ENCODE measurements around the gene XAF1.
"Not testable (repeated sequence)": the region's sequence is repeated elsewhere in the genome, so short reads cannot be mapped to it uniquely, and the experiment has no call there.

XAF1 gene

DNA sequence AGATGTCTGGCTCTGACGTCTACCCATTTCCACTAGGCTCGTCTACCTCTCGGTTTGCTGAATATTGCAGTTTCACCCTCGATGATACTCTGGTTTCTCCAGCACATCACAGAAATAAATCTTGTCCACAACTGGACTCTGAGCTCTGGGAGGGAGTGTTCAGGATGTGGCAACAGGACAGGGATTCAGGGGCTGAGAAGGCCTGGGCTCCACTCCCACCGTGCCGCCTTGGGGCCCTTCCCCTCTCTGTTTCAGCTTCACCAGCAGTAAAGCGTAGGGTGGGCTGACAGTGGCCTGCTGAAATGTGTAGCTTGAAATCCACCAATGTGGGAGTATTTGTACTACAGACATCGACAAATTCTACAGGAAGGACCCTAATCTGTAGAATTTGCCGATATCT lies 55.7 kb downstream of the XAF1 start:
- no peak for DNase-seq

DNA sequence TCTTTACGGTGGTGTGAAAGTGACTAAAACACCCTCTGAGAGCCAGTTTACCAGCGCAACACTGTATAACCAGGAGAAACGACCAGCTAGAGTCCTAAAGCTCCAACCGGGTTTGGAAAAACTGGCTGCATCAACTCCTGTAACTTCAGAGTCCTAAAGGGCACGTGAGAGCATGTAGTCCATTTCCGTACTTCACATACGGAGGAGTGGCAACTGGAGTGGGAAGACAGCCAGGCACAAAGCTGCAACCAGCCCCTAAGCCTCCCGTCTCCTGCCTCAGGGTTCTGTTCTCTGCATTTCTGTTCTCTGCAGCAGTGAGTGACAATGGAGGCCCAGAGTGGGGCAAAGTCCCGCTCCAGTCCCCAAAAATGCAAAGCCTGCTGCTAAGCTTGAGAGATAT lies 56.4 kb downstream of the XAF1 start:
- DNase-seq: no peak

DNA sequence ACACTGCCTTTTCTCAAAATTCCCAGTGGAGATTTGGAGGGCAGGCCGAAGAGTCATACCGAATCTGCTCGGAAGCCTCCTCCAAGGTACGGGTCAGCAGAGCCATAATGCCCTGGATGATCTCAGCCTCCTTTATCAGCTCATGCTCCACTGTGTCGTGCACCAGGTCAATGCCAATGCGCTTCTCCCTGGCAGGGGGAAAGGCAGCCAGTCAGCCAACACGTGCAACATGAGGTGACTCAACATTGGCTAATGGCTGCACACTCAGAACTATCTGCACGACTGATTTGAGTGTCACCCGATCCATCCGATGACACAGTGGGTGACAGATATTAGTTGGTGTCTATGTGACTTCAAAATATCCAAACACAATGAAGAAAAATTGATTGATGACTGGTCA lies 59.9 kb downstream of the XAF1 start:
- DNase-seq: no peak

DNA sequence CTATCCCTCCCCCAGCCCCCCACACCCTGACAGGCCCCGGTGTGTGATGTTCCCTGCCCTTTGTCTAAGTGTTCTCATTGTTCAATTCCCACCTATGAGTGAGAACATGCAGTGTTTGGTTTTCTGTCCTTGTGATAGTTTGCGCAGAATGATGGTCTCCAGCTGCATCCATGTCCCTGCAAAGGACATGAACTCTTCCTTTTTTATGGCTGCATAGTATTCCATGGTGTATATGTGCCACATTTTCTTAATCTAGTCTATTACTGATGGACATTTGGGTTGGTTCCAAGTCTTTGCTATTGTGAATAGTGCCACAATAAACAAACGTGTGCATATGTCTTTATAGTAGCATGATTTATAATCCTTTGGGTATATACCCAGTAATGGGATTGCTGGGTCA lies 60.5 kb downstream of the XAF1 start:
- DNase-seq: not testable (repeated sequence)

DNA sequence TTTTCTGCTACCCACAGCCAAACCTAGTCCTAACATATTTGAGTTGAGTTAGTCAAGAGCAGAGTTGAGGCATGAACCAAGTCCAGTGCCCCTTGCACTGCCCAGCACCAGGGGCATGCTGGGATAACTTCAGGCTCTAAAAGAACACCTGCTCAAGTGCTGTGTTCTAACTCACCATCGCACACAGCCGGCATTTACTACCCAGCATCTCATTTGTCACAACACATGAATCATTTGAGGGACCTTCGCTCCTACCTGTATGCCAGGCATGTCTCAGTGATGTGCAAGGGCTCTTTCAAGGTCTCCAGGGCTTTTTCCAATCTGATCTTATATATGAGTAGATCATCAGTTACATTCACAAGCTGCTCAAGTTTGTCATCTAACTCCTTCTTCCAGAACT lies 63.1 kb downstream of the XAF1 start:
- DNase-seq: no peak

DNA sequence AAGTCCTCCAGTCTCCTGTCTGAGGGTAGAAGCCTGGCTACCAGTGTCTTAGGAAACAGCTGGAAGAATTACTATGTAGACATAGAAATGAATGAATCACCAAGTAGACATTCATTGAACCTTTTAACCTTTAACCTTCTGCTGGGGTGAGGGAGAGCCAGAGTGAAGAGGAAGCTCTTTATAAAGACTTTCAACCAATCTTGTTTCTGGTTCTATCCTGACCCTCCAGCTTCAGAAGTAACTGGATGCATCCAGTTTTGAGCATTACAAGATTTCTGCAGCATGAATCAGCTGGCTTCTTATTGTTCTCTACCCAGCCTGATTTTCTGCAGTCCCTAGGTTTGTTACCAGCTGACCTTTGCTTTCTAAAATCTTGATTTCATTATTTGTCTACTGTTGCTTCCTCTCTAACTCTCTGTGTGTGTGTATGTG lies 67.2 kb downstream of the XAF1 start:
- no peak for DNase-seq
